Measurements from ENCODE around the gene NIPBL.

NIPBL gene

GRCh38 chr5:36901856-36902255 lies 25.3 kb downstream of the NIPBL start:
- DNase-seq (ENCODE audit: low spot score) (no peak), ATAC-seq (ENCODE audit: low read depth) (no peak)
- TF ChIP-seq CTCF (IDR thresholded peaks at IDR 0.05; ENCODE audit: poor library complexity, severe bottlenecking): no peak
- Histone ChIP-seq H3K27ac (ENCODE audit: poor library complexity, severe bottlenecking) (no peak overlapping the region), H3K9me3 (ENCODE audit: severe bottlenecking) (no peaks in the 10 kb centered on the region), H3K36me3 (ENCODE audit: low read depth) (no peaks in the 10 kb centered on the region), H3K4me1 (ENCODE audit: insufficient read depth, poor library complexity, severe bottlenecking) (peaks cover 7% of the 10 kb centered on the region), H3K4me3 (ENCODE audit: severe bottlenecking) (no peak overlapping the region), H3K27me3 (ENCODE audit: insufficient read depth, poor library complexity, severe bottlenecking) (no peaks in the 10 kb centered on the region)

- no peak overlapping the region for H3K27ac ChIP-seq (ENCODE audit: poor library complexity, severe bottlenecking)
- H3K36me3 ChIP-seq (ENCODE audit: low read depth): no peaks in the 10 kb centered on the region
- H3K4me3 ChIP-seq (ENCODE audit: severe bottlenecking): no peak overlapping the region
- ATAC-seq (ENCODE audit: low read depth) (no peak), DNase-seq (ENCODE audit: low spot score) (no peak)
- H3K27me3 ChIP-seq (ENCODE audit: insufficient read depth, poor library complexity, severe bottlenecking): no peaks in the 10 kb centered on the region
- TF ChIP-seq CTCF (IDR thresholded peaks at IDR 0.05; ENCODE audit: poor library complexity, severe bottlenecking): no peak
- peaks cover 7% of the 10 kb centered on the region for H3K4me1 ChIP-seq (ENCODE audit: insufficient read depth, poor library complexity, severe bottlenecking)
- H3K9me3 ChIP-seq (ENCODE audit: severe bottlenecking): no peaks in the 10 kb centered on the region
Observed at GRCh38 chr5:36902353-36902752, 25.8 kb downstream of the NIPBL start.

- no peak overlapping the region for H3K4me3 ChIP-seq (ENCODE audit: severe bottlenecking)
- ATAC-seq (ENCODE audit: low read depth): no peak
- no peaks in the 10 kb centered on the region for H3K27me3 ChIP-seq (ENCODE audit: insufficient read depth, poor library complexity, severe bottlenecking)
- TF ChIP-seq CTCF (IDR thresholded peaks at IDR 0.05; ENCODE audit: poor library complexity, severe bottlenecking): no peak
- no peak for DNase-seq (ENCODE audit: low spot score)
- no peaks in the 10 kb centered on the region for H3K36me3 ChIP-seq (ENCODE audit: low read depth)
- no peak overlapping the region for H3K27ac ChIP-seq (ENCODE audit: poor library complexity, severe bottlenecking)
- peaks cover 7% of the 10 kb centered on the region for H3K4me1 ChIP-seq (ENCODE audit: insufficient read depth, poor library complexity, severe bottlenecking)
- no peaks in the 10 kb centered on the region for H3K9me3 ChIP-seq (ENCODE audit: severe bottlenecking)
Observed at GRCh38 chr5:36904677-36905076, 28.1 kb downstream of the NIPBL start.

GRCh38 chr5:36908544-36909260 lies 32.1 kb downstream of the NIPBL start:
- no peak for DNase-seq (ENCODE audit: low spot score)

More at GRCh38 chr5:36908544-36909260, 32.1 kb downstream of the NIPBL start:
- no peaks in the 10 kb centered on the region for H3K4me1 ChIP-seq (ENCODE audit: insufficient read depth, poor library complexity, severe bottlenecking)
- no peaks in the 10 kb centered on the region for H3K9me3 ChIP-seq (ENCODE audit: severe bottlenecking)
- no peak for TF ChIP-seq CTCF (IDR thresholded peaks at IDR 0.05; ENCODE audit: poor library complexity, severe bottlenecking)
- H3K4me3 ChIP-seq (ENCODE audit: severe bottlenecking): no peak overlapping the region
- no peaks in the 10 kb centered on the region for H3K27me3 ChIP-seq (ENCODE audit: insufficient read depth, poor library complexity, severe bottlenecking)
- H3K36me3 ChIP-seq (ENCODE audit: low read depth): no peaks in the 10 kb centered on the region; the same call in 1 of the 2 replicates
- ATAC-seq (ENCODE audit: low read depth): no peak
- no peak overlapping the region for H3K27ac ChIP-seq (ENCODE audit: poor library complexity, severe bottlenecking)
